Progenitor cell of endocrine pancreas (in vitro differentiated cells): Measurements from ENCODE around the gene BPI. TPM values are rescaled to one million over a fixed set of nuclear protein-coding genes. Genes with fewer than 3 reads are reported as not detected.
"Not testable (repeated sequence)": the region's sequence is repeated elsewhere in the genome, so short reads cannot be mapped to it uniquely, and the experiment has no call there.

Source experiments
- DNase-seq: peaks from one replicate; pipeline ENCODE4 v3.0.0; 2021; ENCODE audit warnings: low spot score; ENCODE audit not compliant: unreplicated experiment
- H3K27ac Mint-ChIP-seq: 2 replicates; pipeline ENCODE4 v1.8.0; 2021; ENCODE audit warnings: mild to moderate bottlenecking, moderate library complexity, mixed read lengths
- H3K27me3 Mint-ChIP-seq: 2 replicates; pipeline ENCODE4 v1.8.0; 2021; ENCODE audit warnings: mixed read lengths
- H3K36me3 Mint-ChIP-seq: 2 replicates; pipeline ENCODE4 v1.8.0; 2022; ENCODE audit warnings: mixed read lengths; ENCODE audit not compliant: insufficient read depth
- H3K4me1 Mint-ChIP-seq: 2 replicates; pipeline ENCODE4 v1.8.0; 2021; ENCODE audit warnings: low read depth, mixed read lengths
- H3K4me3 Mint-ChIP-seq: 2 replicates; pipeline ENCODE4 v1.8.0; 2021; ENCODE audit warnings: low read depth, mild to moderate bottlenecking, moderate library complexity, mixed read lengths
- H3K9me3 Mint-ChIP-seq: 2 replicates; pipeline ENCODE4 v1.8.0; 2021; ENCODE audit warnings: low read depth, mixed read lengths
- CTCF ChIP-seq: fragments of 200-600 bp; sonication (generic); IDR thresholded peaks from one replicate; pipeline ENCODE4 v1.5.0; 2021; ENCODE audit warnings: antibody characterized with exemption, mild to moderate bottlenecking; ENCODE audit not compliant: unreplicated experiment
- long read RNA-seq: library from polyadenylated mRNA; unstranded; transcript quantifications from one replicate; pipeline ENCODE4 v2.0.0, GENCODE V29; 2020
- total RNA-seq: library from RNA; stranded (reverse); gene quantifications from 2 replicates; pipeline ENCODE4 v1.2.1, GENCODE V29; 2021

Gene BPI
- total RNA-seq = not detected in 2 replicates
- long read RNA-seq = 0 reads

- no peak for TF ChIP-seq CTCF
- Mint-ChIP-seq H3K4me1 (peaks cover 8% of the 10 kb centered on the region), H3K27me3 (peaks cover 6% of the 10 kb centered on the region), H3K36me3 (no peaks in the 10 kb centered on the region), H3K9me3 (no peaks in the 10 kb centered on the region), H3K27ac (no peak within 1 kb of the TSS), H3K4me3 (no peak within 1 kb of the TSS)
- DNase-seq = no peak
Measured at GRCh38 chr20:38303908-38304379, at the start of gene BPI. TSS of gene BPI (plus strand) at chr20:38304156. CDS start at chr20:38304224, 68 bp downstream.

- not testable (repeated sequence) for H3K36me3 Mint-ChIP-seq, H3K4me1 Mint-ChIP-seq, H3K27ac Mint-ChIP-seq, H3K4me3 Mint-ChIP-seq, DNase-seq, H3K9me3 Mint-ChIP-seq
- peaks cover 15% of the 10 kb centered on the region for H3K27me3 Mint-ChIP-seq
Measured at GRCh38 chr20:38254621-38255020, 49.3 kb upstream of the BPI start.

- TF ChIP-seq CTCF = no peak
- Mint-ChIP-seq H3K36me3 (no peaks in the 10 kb centered on the region), H3K4me1 (peaks cover 3% of the 10 kb centered on the region), H3K4me3 (no peak overlapping the region), H3K27ac (no peak overlapping the region), H3K27me3 (peaks cover 22% of the 10 kb centered on the region), H3K9me3 (no peaks in the 10 kb centered on the region)
- no peak for DNase-seq
Measured at GRCh38 chr20:38255393-38255792, 48.6 kb upstream of the BPI start.

- H3K27ac Mint-ChIP-seq = no peak overlapping the region
- peaks cover 25% of the 10 kb centered on the region for H3K27me3 Mint-ChIP-seq
- DNase-seq = no peak
- peaks cover 3% of the 10 kb centered on the region for H3K4me1 Mint-ChIP-seq
- H3K4me3 Mint-ChIP-seq = no peak overlapping the region
- H3K36me3 Mint-ChIP-seq = no peaks in the 10 kb centered on the region
- TF ChIP-seq CTCF = no peak
- no peaks in the 10 kb centered on the region for H3K9me3 Mint-ChIP-seq
Measured at GRCh38 chr20:38256021-38256420, 47.9 kb upstream of the BPI start.

GRCh38 chr20:38256966-38257365 lies 47.0 kb upstream of the BPI start:
- DNase-seq = no peak
- Mint-ChIP-seq H3K27me3 (peaks cover 28% of the 10 kb centered on the region), H3K4me3 (no peak overlapping the region), H3K27ac (no peak overlapping the region), H3K4me1 (peaks cover 3% of the 10 kb centered on the region), H3K9me3 (no peaks in the 10 kb centered on the region), H3K36me3 (no peaks in the 10 kb centered on the region)
- no peak for TF ChIP-seq CTCF

GRCh38 chr20:38258545-38259215 lies 45.3 kb upstream of the BPI start:
- H3K4me3 Mint-ChIP-seq = no peak overlapping the region
- peaks cover 35% of the 10 kb centered on the region for H3K27me3 Mint-ChIP-seq
- H3K36me3 Mint-ChIP-seq = no peaks in the 10 kb centered on the region
- no peak for TF ChIP-seq CTCF
- no peak overlapping the region for H3K27ac Mint-ChIP-seq
- no peaks in the 10 kb centered on the region for H3K9me3 Mint-ChIP-seq
- peaks cover 3% of the 10 kb centered on the region for H3K4me1 Mint-ChIP-seq
- DNase-seq = no peak
